ENCODE measurements around the gene TMEM92.
"Not testable (repeated sequence)": the region's sequence is repeated elsewhere in the genome, so short reads cannot be mapped to it uniquely, and the experiment has no call there.

The TMEM92 gene

GRCh38 chr17:50311483-50311882 is 37.2 kb downstream of the TMEM92 start:
- no peak for DNase-seq (ENCODE audit: extremely low spot score)
- CTCF ChIA-PET = interaction anchor here (1.4 to 24.0 kb wide), 5 partner anchors 13 to 217 kb away, joined by 4 to 324 read pairs (median 6); partner anchors contain the start of genes COL1A1 and LRRC59
- no peak for TF ChIP-seq CTCF (IDR thresholded peaks at IDR 0.05; ENCODE audit: control extremely low read depth, extremely low read depth, low read depth, missing control alignments)
- POLR2A ChIA-PET = interaction anchor here (0.5 kb wide), 1 partner anchor 490 kb away, joined by 3 read pairs; no protein-coding TSS in a partner anchor

- ChIA-PET CTCF (interaction anchor here (0.7 to 24.0 kb wide), 6 partner anchors 14 to 218 kb away, joined by 3 to 324 read pairs (median 6); partner anchors contain the start of genes COL1A1, LRRC59 and XYLT2), POLR2A (no interaction called here)
- DNase-seq (ENCODE audit: extremely low spot score) = no peak
- TF ChIP-seq CTCF (IDR thresholded peaks at IDR 0.05; ENCODE audit: control extremely low read depth, extremely low read depth, low read depth, missing control alignments) = no peak
These were observed 38.0 kb downstream of the TMEM92 start for GRCh38 chr17:50312308-50312707.

GRCh38 chr17:50314456-50315011 is 40.3 kb downstream of the TMEM92 start:
- DNase-seq (ENCODE audit: extremely low spot score) = no peak
- no peak for TF ChIP-seq CTCF (IDR thresholded peaks at IDR 0.05; ENCODE audit: control extremely low read depth, extremely low read depth, low read depth, missing control alignments)
- ChIA-PET CTCF (interaction anchor here (1.5 to 24.0 kb wide), 2 partner anchors 28 to 111 kb away, joined by 3 to 324 read pairs; partner anchors contain the start of gene COL1A1), POLR2A (no interaction called here)

- ChIA-PET CTCF (interaction anchor here (0.7 to 4.8 kb wide), 9 partner anchors 9 to 147 kb away, joined by 3 to 14 read pairs (median 4); no protein-coding TSS in a partner anchor), POLR2A (no interaction called here)
- TF ChIP-seq CTCF (IDR thresholded peaks at IDR 0.05; ENCODE audit: control extremely low read depth, extremely low read depth, low read depth, missing control alignments) = no peak
- no peak for DNase-seq (ENCODE audit: extremely low spot score)
These were observed 41.8 kb downstream of the TMEM92 start for GRCh38 chr17:50316016-50316587.

GRCh38 chr17:50316660-50317059 is 42.4 kb downstream of the TMEM92 start:
- DNase-seq (ENCODE audit: extremely low spot score); POLR2A ChIA-PET: not testable (repeated sequence)
- CTCF ChIA-PET = interaction anchor here (0.7 to 4.8 kb wide), 12 partner anchors 8 to 147 kb away, joined by 3 to 14 read pairs (median 4); partner anchors contain the start of gene COL1A1

- TF ChIP-seq CTCF (IDR thresholded peaks at IDR 0.05; ENCODE audit: control extremely low read depth, extremely low read depth, low read depth, missing control alignments) = no peak
- no peak for DNase-seq (ENCODE audit: extremely low spot score)
- CTCF ChIA-PET = interaction anchor here (0.7 to 4.8 kb wide), 11 partner anchors 9 to 148 kb away, joined by 3 to 14 read pairs (median 4); partner anchors contain the start of gene COL1A1
- POLR2A ChIA-PET = no interaction called here
These were observed 42.9 kb downstream of the TMEM92 start for GRCh38 chr17:50317121-50317520.
